Measurements from ENCODE around the gene ZNF23. TPM values are rescaled to one million over a fixed set of nuclear protein-coding genes. Genes with fewer than 3 reads are reported as not detected.

ZNF23 gene
- total RNA-seq, 1 donor from 2014 or later: 7.9 TPM

DNA sequence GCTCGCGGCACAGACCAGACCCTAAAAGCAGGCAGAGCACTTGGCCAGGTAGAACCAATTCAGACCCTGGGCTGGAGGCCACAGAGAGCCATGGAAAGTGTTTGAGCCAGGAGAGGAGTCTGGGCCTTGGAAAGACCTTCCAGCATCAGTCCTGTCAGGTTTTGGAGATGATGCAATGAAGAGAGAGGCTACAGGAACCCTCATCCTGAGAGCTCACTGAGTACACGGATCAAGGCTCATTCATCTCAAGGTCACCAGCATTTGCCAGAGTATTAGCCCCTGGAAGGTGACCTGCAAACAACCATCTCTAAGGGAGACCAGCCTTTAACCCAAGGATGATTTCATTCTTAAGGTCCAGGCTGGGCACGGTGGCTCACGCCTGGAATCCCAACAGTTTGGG is 48.0 kb downstream of the ZNF23 start:
- H3K36me3 ChIP-seq (ENCODE audit: control insufficient read depth, insufficient read depth, low read length): no peaks in the 10 kb centered on the region
- no peak overlapping the region for H3K4me3 ChIP-seq (ENCODE audit: low read depth, low read length)
- no peaks in the 10 kb centered on the region for H3K27me3 ChIP-seq (ENCODE audit: control insufficient read depth, insufficient read depth, low read length)
- no peak for FAIRE-seq
- DNase-seq (ENCODE audit: low read depth): no peak
- TF ChIP-seq, protein P1, sequence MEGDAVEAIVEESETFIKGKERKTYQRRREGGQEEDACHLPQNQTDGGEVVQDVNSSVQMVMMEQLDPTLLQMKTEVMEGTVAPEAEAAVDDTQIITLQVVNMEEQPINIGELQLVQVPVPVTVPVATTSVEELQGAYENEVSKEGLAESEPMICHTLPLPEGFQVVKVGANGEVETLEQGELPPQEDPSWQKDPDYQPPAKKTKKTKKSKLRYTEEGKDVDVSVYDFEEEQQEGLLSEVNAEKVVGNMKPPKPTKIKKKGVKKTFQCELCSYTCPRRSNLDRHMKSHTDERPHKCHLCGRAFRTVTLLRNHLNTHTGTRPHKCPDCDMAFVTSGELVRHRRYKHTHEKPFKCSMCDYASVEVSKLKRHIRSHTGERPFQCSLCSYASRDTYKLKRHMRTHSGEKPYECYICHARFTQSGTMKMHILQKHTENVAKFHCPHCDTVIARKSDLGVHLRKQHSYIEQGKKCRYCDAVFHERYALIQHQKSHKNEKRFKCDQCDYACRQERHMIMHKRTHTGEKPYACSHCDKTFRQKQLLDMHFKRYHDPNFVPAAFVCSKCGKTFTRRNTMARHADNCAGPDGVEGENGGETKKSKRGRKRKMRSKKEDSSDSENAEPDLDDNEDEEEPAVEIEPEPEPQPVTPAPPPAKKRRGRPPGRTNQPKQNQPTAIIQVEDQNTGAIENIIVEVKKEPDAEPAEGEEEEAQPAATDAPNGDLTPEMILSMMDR (IDR thresholded peaks at IDR 0.05; ENCODE audit: insufficient read depth, low read length, severe bottlenecking): no peak

DNA sequence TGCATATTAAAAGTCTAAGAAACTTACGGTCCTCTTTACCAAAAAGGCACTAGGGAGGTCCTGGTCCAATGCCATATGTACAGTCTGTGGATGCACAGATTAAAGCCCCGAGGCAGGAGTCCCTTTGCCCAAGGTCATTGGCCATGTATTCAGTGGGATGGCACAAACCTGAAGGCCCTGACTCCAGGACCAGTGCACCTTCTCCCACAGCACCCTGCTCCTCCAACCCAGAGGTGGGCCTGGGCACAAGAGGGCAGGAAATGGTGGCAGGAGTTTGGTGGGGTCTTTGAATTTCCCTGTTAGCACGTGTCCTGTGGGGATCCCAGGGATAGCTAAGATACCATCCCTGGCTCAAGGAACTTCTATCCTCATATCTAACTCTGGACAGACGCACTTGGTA is 48.7 kb downstream of the ZNF23 start:
- TF ChIP-seq, protein P1 (IDR thresholded peaks at IDR 0.05; ENCODE audit: insufficient read depth, low read length, severe bottlenecking): no peak

DNA sequence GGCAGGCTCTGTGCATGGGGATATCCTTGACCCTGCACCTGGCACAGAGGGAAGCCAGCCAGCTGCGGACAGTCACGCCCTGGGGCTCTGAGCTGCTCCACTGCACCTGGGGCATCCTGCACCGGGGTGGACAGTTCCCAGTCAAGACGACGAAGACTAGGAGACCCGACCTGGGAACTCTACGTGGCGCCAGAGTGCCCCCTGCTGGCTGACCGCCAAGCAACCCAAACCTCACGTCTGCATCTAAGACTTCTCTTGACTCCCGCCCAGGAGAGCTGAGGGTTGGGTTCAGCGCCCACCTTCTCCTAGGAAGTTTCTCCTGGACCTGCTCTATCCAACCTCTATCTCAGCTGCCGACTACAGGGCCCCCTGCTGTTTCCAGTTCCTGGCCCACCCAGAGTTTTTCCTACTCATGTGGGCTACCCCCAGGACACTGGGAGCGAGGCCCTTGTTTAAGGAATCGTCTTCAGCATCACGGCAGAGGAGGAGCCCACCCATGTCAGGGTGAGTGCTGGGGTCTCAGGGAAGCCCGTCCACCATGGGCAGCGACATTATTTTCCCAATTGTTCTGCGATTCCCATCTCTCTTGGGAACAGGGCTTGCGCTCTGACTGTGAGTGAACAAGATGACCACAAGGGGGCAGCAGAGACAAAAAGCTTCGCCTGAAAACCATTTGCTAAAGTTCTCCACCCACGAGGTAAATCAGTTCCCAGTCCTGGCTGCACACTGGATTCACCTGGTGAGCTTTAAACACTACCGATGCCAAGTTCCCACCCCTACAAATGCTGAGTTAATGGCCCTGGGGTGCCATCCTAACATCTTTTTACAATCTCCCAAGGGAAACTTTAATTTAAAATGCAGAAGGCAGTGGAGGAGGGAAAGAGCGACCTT is 49.5 kb downstream of the ZNF23 start:
- FAIRE-seq (peak; percentile 58), DNase-seq (ENCODE audit: low read depth) (peak; percentile 49)

More for the DNA sequence above, 48.7 kb downstream of the ZNF23 start:
- H3K36me3 ChIP-seq (ENCODE audit: control insufficient read depth, insufficient read depth, low read length): no peaks in the 10 kb centered on the region
- H3K4me3 ChIP-seq (ENCODE audit: low read depth, low read length): no peak overlapping the region
- H3K27me3 ChIP-seq (ENCODE audit: control insufficient read depth, insufficient read depth, low read length): no peaks in the 10 kb centered on the region
- DNase-seq (ENCODE audit: low read depth): no peak
- FAIRE-seq: no peak

DNA sequence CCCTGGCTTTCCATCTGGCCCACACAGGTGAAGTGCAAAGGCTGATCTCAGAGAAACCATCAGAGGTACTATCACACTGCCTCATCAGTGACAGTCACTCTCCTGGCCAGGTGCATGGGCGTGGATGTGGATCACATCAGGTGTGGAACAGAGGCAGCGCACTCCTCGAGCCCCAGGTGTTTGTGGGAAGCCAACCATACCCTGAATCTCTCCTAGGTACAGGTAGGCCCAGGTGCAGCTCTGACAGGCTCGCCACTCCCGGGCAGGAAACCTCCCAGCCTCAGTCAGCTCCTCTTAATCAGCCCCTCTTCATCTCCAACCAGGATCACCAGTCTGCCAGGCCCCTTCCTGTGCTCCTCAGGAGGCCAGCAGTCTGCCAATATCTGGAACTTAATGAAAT is 51.9 kb downstream of the ZNF23 start:
- TF ChIP-seq, protein P1 (IDR thresholded peaks at IDR 0.05; ENCODE audit: insufficient read depth, low read length, severe bottlenecking): no peak
- H3K36me3 ChIP-seq (ENCODE audit: control insufficient read depth, insufficient read depth, low read length): no peaks in the 10 kb centered on the region
- no peak overlapping the region for H3K4me3 ChIP-seq (ENCODE audit: low read depth, low read length)
- DNase-seq (ENCODE audit: low read depth): no peak
- FAIRE-seq: no peak
- H3K27me3 ChIP-seq (ENCODE audit: control insufficient read depth, insufficient read depth, low read length): no peaks in the 10 kb centered on the region

More for the DNA sequence above, 49.5 kb downstream of the ZNF23 start:
- TF ChIP-seq, protein P1 (IDR thresholded peaks at IDR 0.05; ENCODE audit: insufficient read depth, low read length, severe bottlenecking): peak; percentile 90
- H3K27me3 ChIP-seq (ENCODE audit: control insufficient read depth, insufficient read depth, low read length): no peaks in the 10 kb centered on the region
- no peaks in the 10 kb centered on the region for H3K36me3 ChIP-seq (ENCODE audit: control insufficient read depth, insufficient read depth, low read length)
- no peak overlapping the region for H3K4me3 ChIP-seq (ENCODE audit: low read depth, low read length)

DNA sequence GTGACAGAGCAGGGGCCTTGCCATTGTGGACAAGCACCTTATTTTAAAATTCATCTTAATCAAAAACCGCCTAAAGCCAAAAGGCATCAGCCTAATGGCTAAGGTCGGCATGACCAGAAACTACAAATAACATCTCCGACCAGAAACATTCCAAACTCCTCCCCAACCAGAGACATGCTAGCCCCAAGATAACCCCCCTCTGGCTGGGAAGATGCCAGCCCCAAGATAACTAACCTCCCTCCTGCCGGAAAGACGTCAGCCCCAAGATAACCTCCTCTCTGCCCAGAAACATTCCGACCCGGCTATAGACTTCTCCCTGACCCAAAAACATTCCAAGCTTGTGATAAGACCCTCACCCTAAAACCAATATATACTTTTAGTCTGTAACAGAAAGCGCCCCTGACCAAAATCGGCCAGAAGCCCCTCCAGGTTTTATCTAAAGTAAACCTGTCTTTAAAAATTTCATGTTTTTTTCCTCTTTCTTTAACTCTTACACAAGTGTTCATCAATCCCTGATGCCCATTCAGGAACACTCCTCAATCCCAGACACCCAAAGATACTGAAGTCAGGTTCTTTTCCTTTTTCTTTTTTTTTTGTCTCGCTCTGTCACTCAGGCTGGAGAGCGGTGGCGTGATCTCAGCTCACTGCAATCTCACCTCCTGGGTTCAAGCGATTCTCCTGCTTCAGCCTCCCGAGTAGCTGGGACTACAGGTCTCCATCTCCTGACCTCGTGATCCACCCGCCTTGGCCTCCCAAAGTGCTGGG is 52.9 kb downstream of the ZNF23 start:
- DNase-seq (ENCODE audit: low read depth) (no peak), FAIRE-seq (no peak)
- H3K27me3 ChIP-seq (ENCODE audit: control insufficient read depth, insufficient read depth, low read length): no peaks in the 10 kb centered on the region
- H3K36me3 ChIP-seq (ENCODE audit: control insufficient read depth, insufficient read depth, low read length): no peaks in the 10 kb centered on the region
- no peak overlapping the region for H3K4me3 ChIP-seq (ENCODE audit: low read depth, low read length)
- TF ChIP-seq, protein P1 (IDR thresholded peaks at IDR 0.05; ENCODE audit: insufficient read depth, low read length, severe bottlenecking): no peak
